Mesothelial cell of epicardium (in vitro differentiated cells): ENCODE measurements around the gene PALLD. TPM values are rescaled to one million over a fixed set of nuclear protein-coding genes. Genes with fewer than 3 reads are reported as not detected.

Source experiments
- DNase-seq, 2 experiments: peaks; one replicate each; pipeline ENCODE4 v3.0.0; 2021; ENCODE audit warnings: low spot score in 2 of 2; ENCODE audit not compliant: unreplicated experiment in 2 of 2
- H3K27ac Mint-ChIP-seq: 2 replicates; pipeline ENCODE4 v1.8.0; 2021; ENCODE audit warnings: mixed read lengths
- H3K27me3 Mint-ChIP-seq: 2 replicates; pipeline ENCODE4 v1.8.0; 2021; ENCODE audit warnings: low read depth, mixed read lengths
- H3K36me3 Mint-ChIP-seq: 2 replicates; pipeline ENCODE4 v1.8.0; 2021; ENCODE audit warnings: mixed read lengths
- H3K4me1 Mint-ChIP-seq: 2 replicates; pipeline ENCODE4 v1.8.0; 2021; ENCODE audit warnings: mixed read lengths
- H3K4me3 Mint-ChIP-seq: 2 replicates; pipeline ENCODE4 v1.8.0; 2021; ENCODE audit warnings: mild to moderate bottlenecking, moderate library complexity, mixed read lengths
- H3K9me3 Mint-ChIP-seq: 2 replicates; pipeline ENCODE4 v1.8.0; 2021; ENCODE audit warnings: mixed read lengths
- total RNA-seq: library from RNA; stranded (reverse); gene quantifications from 3 replicates; pipeline ENCODE4 v1.2.1, GENCODE V29; 2021
- TF ChIP-seq, protein P1 (sequence below): fragments of 200-600 bp; sonication (generic); IDR thresholded peaks from one replicate; pipeline ENCODE4 v1.5.0; 2021; ENCODE audit warnings: antibody characterized with exemption; ENCODE audit not compliant: unreplicated experiment

The PALLD gene
- total RNA-seq, 1 donor from 2014 or later: 158 TPM

DNA sequence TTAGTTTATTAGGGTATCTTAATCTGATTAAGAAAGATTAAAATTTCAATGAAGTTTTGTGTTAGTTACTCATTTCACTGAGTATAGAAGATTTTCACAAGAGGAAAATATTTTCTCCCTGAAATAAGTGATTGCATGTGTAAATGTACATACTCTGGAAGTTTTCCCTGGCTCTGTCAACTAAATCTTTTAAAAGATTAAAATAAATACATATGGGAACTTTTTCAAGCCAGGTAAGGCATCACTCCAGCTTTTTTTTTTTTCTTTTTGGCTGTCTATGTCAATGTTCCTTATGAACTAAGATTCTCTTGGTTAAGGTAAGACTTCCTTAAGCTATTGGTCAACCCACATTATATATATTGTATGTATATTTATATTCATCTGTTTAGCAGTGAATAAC lies 395.6 kb downstream of the PALLD start:
- H3K36me3 Mint-ChIP-seq: peaks cover 59% of the 10 kb centered on the region
- no peaks in the 10 kb centered on the region for H3K27me3 Mint-ChIP-seq
- no peak overlapping the region for H3K27ac Mint-ChIP-seq
- no peak overlapping the region for H3K4me3 Mint-ChIP-seq
- H3K4me1 Mint-ChIP-seq: peaks cover 4% of the 10 kb centered on the region
- DNase-seq: no peak
- no peaks in the 10 kb centered on the region for H3K9me3 Mint-ChIP-seq
- TF ChIP-seq, protein P1, sequence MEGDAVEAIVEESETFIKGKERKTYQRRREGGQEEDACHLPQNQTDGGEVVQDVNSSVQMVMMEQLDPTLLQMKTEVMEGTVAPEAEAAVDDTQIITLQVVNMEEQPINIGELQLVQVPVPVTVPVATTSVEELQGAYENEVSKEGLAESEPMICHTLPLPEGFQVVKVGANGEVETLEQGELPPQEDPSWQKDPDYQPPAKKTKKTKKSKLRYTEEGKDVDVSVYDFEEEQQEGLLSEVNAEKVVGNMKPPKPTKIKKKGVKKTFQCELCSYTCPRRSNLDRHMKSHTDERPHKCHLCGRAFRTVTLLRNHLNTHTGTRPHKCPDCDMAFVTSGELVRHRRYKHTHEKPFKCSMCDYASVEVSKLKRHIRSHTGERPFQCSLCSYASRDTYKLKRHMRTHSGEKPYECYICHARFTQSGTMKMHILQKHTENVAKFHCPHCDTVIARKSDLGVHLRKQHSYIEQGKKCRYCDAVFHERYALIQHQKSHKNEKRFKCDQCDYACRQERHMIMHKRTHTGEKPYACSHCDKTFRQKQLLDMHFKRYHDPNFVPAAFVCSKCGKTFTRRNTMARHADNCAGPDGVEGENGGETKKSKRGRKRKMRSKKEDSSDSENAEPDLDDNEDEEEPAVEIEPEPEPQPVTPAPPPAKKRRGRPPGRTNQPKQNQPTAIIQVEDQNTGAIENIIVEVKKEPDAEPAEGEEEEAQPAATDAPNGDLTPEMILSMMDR: no peak

DNA sequence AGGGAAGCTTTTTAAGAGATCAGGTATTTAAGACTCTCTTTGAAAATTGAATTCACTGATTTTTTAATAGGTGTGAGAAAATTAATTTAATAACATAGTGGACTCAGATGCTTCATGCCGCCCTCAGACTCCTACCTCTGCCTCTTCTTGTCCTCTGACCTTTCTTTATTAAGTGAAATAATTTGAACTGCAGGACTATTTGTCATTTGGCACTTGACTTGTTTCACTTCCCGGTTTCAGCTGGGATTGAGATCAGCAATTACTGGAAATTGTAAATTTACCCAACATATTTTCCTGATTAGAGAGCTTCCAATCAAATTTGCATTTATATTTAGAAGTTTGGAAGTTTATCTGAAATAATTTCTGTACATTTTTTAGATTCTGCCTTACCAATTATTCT lies 396.4 kb downstream of the PALLD start:
- no peaks in the 10 kb centered on the region for H3K9me3 Mint-ChIP-seq
- no peak overlapping the region for H3K27ac Mint-ChIP-seq
- H3K4me1 Mint-ChIP-seq: no peaks in the 10 kb centered on the region
- TF ChIP-seq, protein P1: no peak
- no peaks in the 10 kb centered on the region for H3K27me3 Mint-ChIP-seq
- no peak overlapping the region for H3K4me3 Mint-ChIP-seq
- H3K36me3 Mint-ChIP-seq: peaks cover 60% of the 10 kb centered on the region
- DNase-seq: no peak

DNA sequence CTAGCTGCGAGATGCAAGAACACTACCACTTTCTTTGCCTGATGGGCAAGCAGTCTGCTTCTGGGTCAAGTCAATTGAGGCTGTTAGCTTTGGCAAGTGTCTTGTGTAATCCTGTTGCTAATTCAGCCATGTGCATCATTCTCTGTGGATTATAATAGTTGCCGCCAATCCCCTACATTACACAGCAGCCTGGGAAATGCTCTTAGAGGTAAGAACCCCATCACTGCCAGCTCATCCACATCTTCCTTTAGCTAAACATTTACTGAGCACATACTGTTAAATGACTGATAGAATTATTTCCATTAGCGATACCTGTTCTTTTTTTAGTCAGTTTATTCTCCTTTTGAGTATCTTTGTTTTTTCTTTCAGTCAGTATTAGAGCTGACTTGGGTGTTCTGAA lies 397.0 kb downstream of the PALLD start:
- no peak for DNase-seq
- Mint-ChIP-seq H3K4me1 (no peaks in the 10 kb centered on the region), H3K4me3 (no peak overlapping the region), H3K27ac (no peak overlapping the region), H3K36me3 (peaks cover 60% of the 10 kb centered on the region), H3K27me3 (no peaks in the 10 kb centered on the region), H3K9me3 (no peaks in the 10 kb centered on the region)
- TF ChIP-seq, protein P1: no peak

DNA sequence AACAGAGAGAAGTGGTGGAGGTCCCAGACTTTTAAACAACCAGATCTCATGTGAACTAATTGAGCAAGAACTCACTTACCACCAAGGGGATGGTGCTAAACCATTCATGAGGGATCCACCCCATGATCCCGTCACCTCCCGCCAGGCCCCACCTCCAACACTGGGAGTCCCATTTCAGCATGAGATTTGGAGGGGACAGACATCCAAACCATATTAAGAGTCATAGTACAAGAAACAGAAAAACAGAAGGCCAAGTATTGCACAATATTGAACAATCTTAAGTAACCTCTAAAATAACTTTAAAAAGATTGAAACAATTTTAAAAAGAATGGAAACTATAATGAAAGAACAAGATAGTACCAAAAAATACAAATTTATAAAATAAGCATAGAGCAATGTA lies 403.2 kb downstream of the PALLD start:
- Mint-ChIP-seq H3K36me3 (peaks cover 48% of the 10 kb centered on the region), H3K4me1 (no peaks in the 10 kb centered on the region), H3K9me3 (no peaks in the 10 kb centered on the region), H3K4me3 (no peak overlapping the region), H3K27me3 (no peaks in the 10 kb centered on the region), H3K27ac (no peak overlapping the region)
- DNase-seq: no peak
- TF ChIP-seq, protein P1: no peak

DNA sequence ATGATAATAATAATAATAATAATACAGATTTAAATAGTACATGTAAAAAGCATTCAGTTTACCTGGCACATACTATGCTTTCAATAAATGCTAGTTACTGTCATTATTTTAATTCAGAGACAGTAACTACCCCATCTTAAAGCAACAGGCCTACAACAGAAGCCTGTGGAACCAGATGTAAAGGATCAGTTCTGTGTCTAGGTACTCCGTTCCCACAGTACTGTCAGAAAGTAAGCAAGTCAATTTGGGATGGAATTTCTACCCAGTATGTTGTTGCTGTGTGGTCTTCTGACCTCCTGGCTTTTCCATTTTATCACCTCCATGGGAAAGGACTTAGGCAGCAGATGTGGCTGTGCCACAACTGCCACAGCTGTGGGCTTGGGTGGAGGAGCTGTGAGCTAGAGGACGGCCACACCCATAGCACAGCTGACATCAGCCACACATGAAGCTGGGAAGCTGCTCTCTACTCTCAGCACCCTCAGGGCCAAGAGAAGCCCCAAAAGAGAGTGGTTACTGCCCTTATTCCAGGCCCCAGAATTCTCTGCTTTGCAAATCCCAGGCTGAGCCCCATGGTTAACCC lies 410.4 kb downstream of the PALLD start:
- TF ChIP-seq, protein P1: no peak
- Mint-ChIP-seq H3K27ac (peak overlapping the region; percentile 54), H3K4me1 (peaks cover 7% of the 10 kb centered on the region)

DNA sequence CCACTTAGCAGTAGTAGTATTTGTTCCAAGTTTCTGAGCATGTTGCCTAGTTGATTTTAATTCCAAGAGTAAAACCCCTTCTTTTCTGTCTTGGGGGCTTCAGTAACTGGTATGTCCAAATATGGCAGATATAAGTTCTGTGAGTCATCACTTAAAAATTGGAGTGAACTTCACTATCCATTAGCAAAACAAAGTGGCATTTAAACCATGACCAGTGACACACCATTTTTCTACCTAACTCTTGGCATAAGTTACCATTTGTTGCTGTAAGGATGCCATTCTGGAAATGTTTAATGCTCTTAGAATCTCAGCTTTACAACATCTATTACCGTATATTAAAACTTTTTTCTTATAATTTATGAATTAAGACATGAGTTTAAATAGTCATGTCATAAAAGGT lies 411.2 kb downstream of the PALLD start:
- Mint-ChIP-seq H3K27me3 (no peaks in the 10 kb centered on the region), H3K4me1 (peaks cover 9% of the 10 kb centered on the region), H3K36me3 (peaks cover 20% of the 10 kb centered on the region), H3K9me3 (no peaks in the 10 kb centered on the region), H3K27ac (peak overlapping the region; percentile 54), H3K4me3 (no peak overlapping the region)
- no peak for DNase-seq
- TF ChIP-seq, protein P1: no peak

More for the DNA sequence above, 410.4 kb downstream of the PALLD start:
- Mint-ChIP-seq H3K9me3 (no peaks in the 10 kb centered on the region), H3K36me3 (peaks cover 23% of the 10 kb centered on the region), H3K27me3 (no peaks in the 10 kb centered on the region), H3K4me3 (no peak overlapping the region)
- no peak for DNase-seq
